ENCODE measurements around the gene TAOK1.

The TAOK1 gene

GRCh38 chr17:29577001-29577370, 186.8 kb downstream of the TAOK1 start:
- ChIA-PET POLR2A (interaction anchor here (0.5 kb wide), 1 partner anchor 402 kb away, joined by 3 read pairs; no protein-coding TSS in a partner anchor), CTCF (interaction anchor here (0.8 to 20.8 kb wide), 11 partner anchors 4 to 517 kb away, joined by 3 to 222 read pairs (median 43); partner anchors contain the start of genes ABHD15, ANKRD13B, CORO6 and GIT1)
- DNase-seq (ENCODE audit: low read depth, low spot score) = no peak
- no peak for TF ChIP-seq CTCF (IDR thresholded peaks at IDR 0.05; ENCODE audit: insufficient read depth, low read length, missing control alignments)
- H3K4me3 ChIP-seq (ENCODE audit: low read depth, low read length) = no peak overlapping the region

GRCh38 chr17:29577385-29578211, 187.4 kb downstream of the TAOK1 start:
- POLR2A ChIA-PET = interaction anchor here (0.5 kb wide), 1 partner anchor 403 kb away, joined by 3 read pairs; no protein-coding TSS in a partner anchor
- CTCF ChIA-PET = interaction anchor here (0.8 to 20.8 kb wide), 13 partner anchors 3 to 517 kb away, joined by 3 to 222 read pairs (median 43); partner anchors contain the start of genes ABHD15, ANKRD13B, CORO6 and GIT1
- TF ChIP-seq CTCF (IDR thresholded peaks at IDR 0.05; ENCODE audit: insufficient read depth, low read length, missing control alignments) = no peak
- no peak for DNase-seq (ENCODE audit: low read depth, low spot score)
- H3K4me3 ChIP-seq (ENCODE audit: low read depth, low read length) = no peak overlapping the region

DNA sequence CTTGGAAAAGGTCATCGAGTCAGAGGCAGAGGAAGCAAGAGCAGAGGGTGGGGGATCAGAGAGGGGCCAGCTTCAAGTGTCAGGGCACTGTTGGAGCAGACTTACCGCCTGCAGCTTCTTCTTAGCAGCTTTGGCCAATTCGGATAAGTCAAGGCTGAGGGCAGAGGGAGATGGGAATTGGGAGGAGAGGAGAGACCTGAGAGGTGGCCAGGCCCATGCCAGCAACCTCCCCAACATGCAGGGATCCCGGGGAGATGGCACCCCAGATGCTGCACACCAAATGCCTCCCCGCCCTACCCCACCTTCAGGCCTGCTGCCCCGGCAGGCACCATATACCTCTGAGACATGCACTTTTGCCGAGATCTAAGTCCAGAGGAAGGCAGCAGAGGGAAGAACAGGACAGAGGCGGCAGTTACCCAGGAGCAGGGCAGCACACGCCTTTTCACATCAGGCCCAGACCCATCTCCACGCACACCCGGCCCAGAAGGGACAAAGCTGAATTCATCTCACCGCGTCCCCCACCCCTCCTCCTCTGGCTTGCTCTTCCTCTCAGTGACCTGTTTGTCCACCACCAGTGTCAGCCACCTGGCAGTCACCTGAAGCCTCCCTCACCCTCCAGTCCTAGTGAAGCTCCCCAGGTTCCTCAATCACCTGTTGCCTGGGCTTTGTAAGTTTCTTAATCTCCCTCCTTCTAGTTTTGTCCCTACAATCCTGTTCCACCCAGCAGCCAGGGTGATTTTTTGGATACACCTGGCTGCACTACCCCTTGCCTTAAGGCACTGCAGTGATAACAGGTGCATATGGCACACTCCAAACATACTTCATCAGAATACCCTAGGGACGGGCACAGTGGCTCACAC, 188.7 kb downstream of the TAOK1 start:
- no peak overlapping the region for H3K4me3 ChIP-seq (ENCODE audit: low read depth, low read length)
- CTCF ChIA-PET = interaction anchor here (0.9 to 20.8 kb wide), 15 partner anchors 8 to 515 kb away, joined by 3 to 222 read pairs (median 23); partner anchors contain the start of genes ABHD15, ANKRD13B, GIT1 and SSH2
- POLR2A ChIA-PET = no interaction called here
- no peak for DNase-seq (ENCODE audit: low read depth, low spot score)
- no peak for TF ChIP-seq CTCF (IDR thresholded peaks at IDR 0.05; ENCODE audit: insufficient read depth, low read length, missing control alignments)

DNA sequence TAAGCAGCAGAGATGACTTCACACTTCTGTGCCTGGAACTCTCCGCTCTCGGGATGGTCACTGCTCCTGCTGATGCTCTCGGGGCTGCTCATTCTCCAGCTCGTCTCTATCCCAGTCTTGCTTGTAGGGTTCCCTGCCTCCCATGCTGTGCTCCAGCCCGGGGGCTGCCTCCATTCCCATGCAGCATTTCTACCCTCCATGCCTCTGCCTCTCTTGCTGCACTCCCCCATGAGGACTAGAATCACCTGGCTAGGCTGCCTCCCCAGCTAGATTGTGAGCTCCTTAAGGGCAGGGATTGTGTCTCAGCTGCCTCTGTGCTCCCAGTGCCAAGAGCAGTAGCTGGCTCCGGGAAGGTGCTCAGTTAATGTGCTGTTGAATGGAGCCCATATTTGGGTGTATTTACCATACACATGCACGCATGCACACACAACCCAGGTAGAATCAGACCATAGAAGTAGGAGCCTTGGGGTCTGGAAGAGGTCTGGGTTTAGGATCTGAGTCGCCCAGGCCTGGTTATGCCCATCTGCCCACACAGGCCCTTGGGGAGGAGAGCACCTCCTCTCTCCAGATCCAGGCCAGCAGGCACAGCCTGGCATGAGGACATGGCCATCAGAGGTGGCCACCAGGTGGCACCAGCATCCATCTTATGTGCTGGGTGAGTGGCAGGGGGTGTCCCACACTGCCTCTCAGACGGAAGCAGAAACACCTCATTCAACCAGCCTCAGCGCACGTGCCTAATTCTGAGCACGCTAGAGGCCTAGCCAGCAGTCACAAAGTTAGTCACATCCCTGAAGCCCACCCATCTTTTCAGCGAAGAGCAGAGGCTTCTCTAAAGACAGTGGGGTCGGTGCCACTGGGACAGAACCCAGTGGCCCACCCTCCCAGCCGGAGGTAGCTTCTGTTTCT, 190.0 kb downstream of the TAOK1 start:
- peak; percentile 95 for TF ChIP-seq CTCF (IDR thresholded peaks at IDR 0.05; ENCODE audit: insufficient read depth, low read length, missing control alignments)
- DNase-seq (ENCODE audit: low read depth, low spot score) = no peak
- no peak overlapping the region for H3K4me3 ChIP-seq (ENCODE audit: low read depth, low read length)
- ChIA-PET CTCF (interaction anchor here (0.8 to 20.8 kb wide), 22 partner anchors 8 to 524 kb away, joined by 3 to 222 read pairs (median 6); partner anchors contain the start of genes ABHD15, ANKRD13B, CORO6 and GIT1), POLR2A (interaction anchor here (1.5 kb wide), 1 partner anchor 11 kb away, joined by 4 read pairs; the partner anchor contains the start of gene TP53I13)

DNA sequence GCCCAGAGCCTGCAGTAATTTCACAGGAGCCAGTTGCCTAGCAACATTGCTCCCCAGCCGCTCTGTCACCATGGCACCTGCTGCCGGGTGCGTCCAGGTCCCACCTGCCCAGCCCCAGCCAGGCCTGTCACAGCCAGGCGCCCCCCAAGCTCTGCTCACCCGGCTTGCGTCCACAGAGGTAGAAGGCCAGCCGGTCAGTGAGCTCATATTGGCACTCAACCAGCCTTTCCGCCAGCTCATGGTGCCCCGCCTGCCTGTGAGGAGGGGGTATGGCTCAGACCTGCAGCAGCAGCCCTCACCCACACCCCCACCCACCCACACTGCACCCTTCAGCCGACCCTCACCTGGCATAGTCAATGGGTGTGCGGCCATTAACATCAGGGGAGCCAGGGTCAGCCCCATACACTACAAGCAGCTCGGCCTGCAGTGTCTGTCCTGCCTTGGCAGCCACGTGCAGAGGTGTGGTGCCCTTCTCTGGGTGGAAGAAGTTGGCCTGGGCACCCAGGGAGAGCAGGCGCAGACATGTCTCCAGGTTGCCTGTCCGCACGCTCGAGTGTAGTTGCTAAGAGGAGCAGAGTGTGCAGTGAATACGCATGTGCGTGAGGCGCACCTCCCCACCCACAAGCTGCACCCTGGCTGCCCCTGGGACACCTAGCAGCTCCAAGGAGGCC, 191.6 kb downstream of the TAOK1 start:
- DNase-seq (ENCODE audit: low read depth, low spot score) = no peak
- TF ChIP-seq CTCF (IDR thresholded peaks at IDR 0.05; ENCODE audit: insufficient read depth, low read length, missing control alignments) = no peak
- POLR2A ChIA-PET = no interaction called here
- H3K4me3 ChIP-seq (ENCODE audit: low read depth, low read length) = no peak overlapping the region
- CTCF ChIA-PET = interaction anchor here (0.8 to 20.8 kb wide), 16 partner anchors 7 to 522 kb away, joined by 3 to 210 read pairs (median 8); partner anchors contain the start of genes ABHD15, ANKRD13B, CORO6 and GIT1
